Kidney epithelial cell (primary cell): ENCODE measurements around the gene MIDN. TPM values are rescaled to one million over a fixed set of nuclear protein-coding genes. Genes with fewer than 3 reads are reported as not detected.
"Not testable (repeated sequence)": the region's sequence is repeated elsewhere in the genome, so short reads cannot be mapped to it uniquely, and the experiment has no call there.

Experiments used
- DNase-seq: peaks from one replicate; pipeline ENCODE4 v3.0.0-alpha.2; 2010; ENCODE audit warnings: low read depth
- H3K27me3 ChIP-seq: 2 replicates; pipeline ENCODE4 v1.6.0; 2011; ENCODE audit warnings: low read length; ENCODE audit not compliant: control insufficient read depth, insufficient read depth
- H3K36me3 ChIP-seq: 2 replicates; pipeline ENCODE4 v1.5.1; 2011; ENCODE audit warnings: low read length; ENCODE audit not compliant: control insufficient read depth, insufficient read depth
- H3K4me3 ChIP-seq: 2 replicates; pipeline ENCODE4 v1.5.1; 2011; ENCODE audit warnings: low read depth, mild to moderate bottlenecking, control low read depth, low read length
- CTCF ChIP-seq: IDR thresholded peaks from 2 replicates; pipeline ENCODE4 v1.5.1; 2011; ENCODE audit warnings: mild to moderate bottlenecking, moderate library complexity, low read length, control low read depth, inconsistent platforms; ENCODE audit not compliant: insufficient read depth, poor library complexity, severe bottlenecking
- total RNA-seq: library from RNA; depleted of rRNA; stranded (reverse); fragments of >200 nt; gene quantifications from 2 replicates; pipeline ENCODE4 v1.2.3, GENCODE V29; 2015

The MIDN gene
- total RNA-seq, 1 donor from 2014 or later, result 69.4 TPM

GRCh38 chr19:1206864-1207450 is 41.4 kb upstream of the MIDN start:
- H3K36me3 ChIP-seq, result no peaks in the 10 kb centered on the region
- H3K4me3 ChIP-seq, result peak overlapping the region; percentile 75
- no peak for TF ChIP-seq CTCF
- no peaks in the 10 kb centered on the region for H3K27me3 ChIP-seq
- no peak for DNase-seq

- not testable (repeated sequence) for H3K4me3 ChIP-seq
These were observed 39.6 kb upstream of the MIDN start for GRCh38 chr19:1208830-1209229.

GRCh38 chr19:1210227-1210538 is 38.2 kb upstream of the MIDN start:
- H3K4me3 ChIP-seq, result no peak overlapping the region
- H3K36me3 ChIP-seq, result no peaks in the 10 kb centered on the region
- no peak for TF ChIP-seq CTCF
- no peaks in the 10 kb centered on the region for H3K27me3 ChIP-seq
- DNase-seq, result no peak

More at GRCh38 chr19:1208830-1209229, 39.6 kb upstream of the MIDN start:
- not testable (repeated sequence) for DNase-seq, H3K36me3 ChIP-seq, H3K27me3 ChIP-seq

- no peak for TF ChIP-seq CTCF
- H3K27me3 ChIP-seq, result no peaks in the 10 kb centered on the region
- H3K36me3 ChIP-seq, result no peaks in the 10 kb centered on the region
- no peak overlapping the region for H3K4me3 ChIP-seq
- no peak for DNase-seq
These were observed 36.7 kb upstream of the MIDN start for GRCh38 chr19:1211494-1212234.

GRCh38 chr19:1213391-1214286 is 34.7 kb upstream of the MIDN start:
- H3K36me3 ChIP-seq, result no peaks in the 10 kb centered on the region
- no peak for DNase-seq

More at GRCh38 chr19:1213391-1214286, 34.7 kb upstream of the MIDN start:
- TF ChIP-seq CTCF, result no peak
- Histone ChIP-seq H3K4me3 (no peak overlapping the region), H3K27me3 (no peaks in the 10 kb centered on the region)
